GM19238 (cell line): ENCODE measurements around the gene RNF217.
"Not testable (repeated sequence)": the region's sequence is repeated elsewhere in the genome, so short reads cannot be mapped to it uniquely, and the experiment has no call there.

Experiments
- DNase-seq: peaks from one replicate; pipeline ENCODE4 v3.0.0; 2011; ENCODE audit warnings: low spot score; ENCODE audit not compliant: insufficient read length

RNF217 gene

DNA sequence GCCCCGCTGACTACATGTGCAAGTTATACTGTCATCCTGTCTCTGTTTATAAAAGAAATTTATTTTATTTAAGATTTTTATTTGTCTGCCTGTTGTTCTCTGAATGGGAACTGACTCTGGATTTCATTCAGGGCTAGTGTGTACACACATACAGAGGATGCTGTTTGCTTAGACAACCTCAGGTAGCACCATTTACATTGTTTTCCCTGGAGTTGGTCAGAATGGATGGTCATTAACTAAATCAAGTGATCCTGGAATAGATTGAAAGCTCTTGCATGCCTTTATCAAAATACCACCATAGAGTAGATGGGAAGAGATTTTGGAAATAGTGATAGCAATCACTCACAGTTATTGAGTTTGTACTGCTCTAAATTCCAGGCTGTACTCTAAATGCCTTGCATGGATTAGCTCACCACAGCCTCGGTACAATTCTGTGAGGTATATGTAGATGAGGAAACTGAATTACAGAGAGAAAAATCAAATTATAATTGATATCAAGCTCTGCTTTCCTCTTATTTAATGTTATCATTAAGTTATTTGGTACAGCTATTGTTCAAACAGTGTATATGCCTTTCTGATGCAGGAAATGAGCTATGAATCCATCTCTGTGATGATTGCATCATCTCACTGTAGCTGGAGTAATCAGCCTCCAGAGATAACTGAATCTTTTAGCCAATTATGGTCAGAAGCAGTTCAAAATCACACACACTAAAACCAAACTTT lies 51.9 kb downstream of the RNF217 start:
- no peak for DNase-seq

DNA sequence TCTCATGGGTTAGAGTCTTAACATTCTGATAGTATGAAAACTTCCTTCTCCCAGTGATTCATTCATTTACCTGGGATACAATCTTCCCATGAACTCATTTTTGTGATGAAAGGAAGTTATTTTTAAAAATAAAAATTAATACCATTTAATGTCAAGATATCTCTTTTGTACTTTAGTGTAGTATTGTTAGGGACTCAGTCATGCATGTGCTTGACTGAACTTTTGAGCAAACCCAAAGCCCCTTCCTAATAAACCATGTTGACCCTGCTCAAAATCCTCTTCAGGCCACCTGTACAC lies 52.4 kb downstream of the RNF217 start:
- DNase-seq: no peak

GRCh38 chr6:125015152-125015551 lies 52.9 kb downstream of the RNF217 start:
- DNase-seq: no peak

GRCh38 chr6:125018136-125018535 lies 55.9 kb downstream of the RNF217 start:
- DNase-seq: no peak

DNA sequence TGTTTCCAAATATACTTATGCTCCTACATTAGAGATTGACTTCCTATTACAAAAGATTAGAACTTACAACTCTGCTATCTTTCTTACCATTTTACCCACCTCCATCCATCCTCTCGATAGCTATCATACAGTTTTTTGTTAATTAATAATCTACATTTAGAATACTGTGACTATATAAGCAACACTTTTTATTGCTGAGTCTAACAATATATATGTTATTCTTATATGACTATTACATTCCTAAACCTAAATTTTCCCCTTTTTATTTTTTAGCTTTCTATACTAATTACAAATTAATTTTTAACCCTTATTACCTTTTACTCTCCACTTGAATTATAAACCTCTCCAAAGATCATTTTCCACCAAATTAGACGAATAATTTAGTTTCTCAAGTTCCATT lies 57.0 kb downstream of the RNF217 start:
- no peak for DNase-seq

- DNase-seq: no peak
These were observed 57.7 kb downstream of the RNF217 start for GRCh38 chr6:125019918-125020317.

DNA sequence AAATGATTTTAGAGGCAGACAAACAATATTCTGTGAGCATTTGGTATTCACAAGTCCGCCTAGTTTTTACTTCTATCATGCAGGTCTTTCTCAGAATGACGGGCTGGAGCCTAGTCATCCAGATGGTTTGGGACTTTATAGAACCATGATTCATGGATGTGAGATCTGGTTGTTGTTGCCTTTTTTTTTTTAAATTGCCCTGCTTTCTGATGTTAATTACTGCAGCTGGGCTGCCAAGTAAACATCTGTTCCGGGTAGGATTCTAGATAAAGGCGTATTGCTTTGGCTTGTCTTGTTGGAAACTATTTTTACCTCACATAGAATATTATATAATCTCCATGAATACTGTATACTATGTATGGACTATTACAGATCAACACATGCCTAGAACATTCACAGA lies 58.1 kb downstream of the RNF217 start:
- no peak for DNase-seq

DNA sequence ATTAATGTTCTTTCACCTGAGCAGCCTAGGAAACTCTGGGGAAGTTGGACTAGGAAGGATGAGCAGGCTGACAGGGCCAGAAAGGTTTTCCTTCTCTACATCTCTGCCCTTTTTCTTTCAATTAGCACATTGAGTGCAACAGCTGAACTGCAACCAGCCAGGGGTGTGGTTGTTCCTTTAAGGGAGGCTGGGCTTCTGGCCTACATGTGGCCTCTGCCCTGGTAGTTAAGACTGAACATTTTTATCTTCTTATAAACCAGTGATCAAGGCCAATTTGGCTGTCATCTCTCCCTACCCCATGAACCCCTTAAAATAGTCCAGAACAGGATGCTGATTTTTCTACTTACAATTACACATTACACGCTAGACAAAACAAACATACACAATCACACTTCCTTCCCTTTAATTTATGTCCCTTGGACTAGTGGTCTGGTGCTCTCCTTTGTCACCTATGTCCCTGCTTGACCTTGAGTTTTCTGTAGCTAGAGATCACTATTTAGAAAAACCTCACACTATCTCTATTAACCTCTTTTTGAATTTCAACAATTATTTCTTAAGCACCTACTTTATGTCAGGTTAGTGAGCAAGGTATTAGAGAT lies 60.3 kb downstream of the RNF217 start:
- no peak for DNase-seq

DNA sequence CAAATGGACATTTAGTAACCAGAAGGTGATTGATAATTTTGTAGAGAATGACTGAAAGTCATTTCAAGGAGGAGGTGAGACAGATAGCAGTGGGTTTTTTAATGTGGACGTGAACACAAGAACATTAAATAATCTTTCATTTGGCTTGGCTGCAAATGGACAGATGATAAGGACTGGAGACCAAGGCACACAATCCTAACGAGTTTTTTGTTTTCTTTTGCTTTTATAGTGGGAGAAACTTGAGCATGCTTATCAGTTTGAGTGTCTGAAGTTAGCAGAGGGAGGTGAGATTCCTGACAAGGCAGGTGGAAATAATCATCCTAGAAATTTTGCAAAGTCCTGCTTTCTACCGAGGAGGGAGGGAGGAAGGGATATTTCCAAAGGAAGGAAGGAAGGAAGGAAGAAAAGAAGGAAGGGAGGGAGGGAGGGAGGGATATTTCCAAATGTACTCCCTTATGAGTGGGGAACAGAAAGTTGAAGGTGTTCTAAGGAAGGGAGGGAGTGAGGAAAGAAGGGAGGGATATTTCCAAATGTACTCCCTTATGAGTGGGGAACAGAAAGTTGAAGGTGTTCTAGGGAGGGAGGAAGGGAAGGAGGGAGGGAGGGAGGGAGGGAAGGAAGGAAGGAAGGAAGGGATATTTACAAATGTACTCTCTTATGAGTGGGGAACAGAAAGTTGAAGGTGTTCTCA lies 63.1 kb downstream of the RNF217 start:
- no peak for DNase-seq

DNA sequence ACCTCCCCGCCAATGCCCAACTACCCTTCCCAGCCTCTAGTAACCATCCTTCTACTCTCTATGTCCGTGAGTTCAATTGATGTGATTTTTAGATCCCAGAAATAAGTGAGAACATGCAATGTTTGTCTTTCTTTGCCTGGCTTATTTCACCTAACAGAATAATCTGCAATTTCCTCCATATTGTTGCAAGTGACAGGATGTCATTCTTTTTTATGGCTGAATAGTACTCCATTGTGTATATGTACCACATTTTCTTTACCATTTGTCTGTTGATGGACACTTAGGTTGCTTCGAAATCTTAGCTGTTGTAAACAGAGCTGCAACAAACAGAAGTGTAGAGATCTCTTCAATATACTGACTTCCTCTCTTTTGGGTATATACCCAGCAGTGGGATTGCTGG lies 65.0 kb downstream of the RNF217 start:
- DNase-seq: no peak

- DNase-seq: no peak
These were observed 68.7 kb downstream of the RNF217 start for GRCh38 chr6:125030969-125031368.

DNA sequence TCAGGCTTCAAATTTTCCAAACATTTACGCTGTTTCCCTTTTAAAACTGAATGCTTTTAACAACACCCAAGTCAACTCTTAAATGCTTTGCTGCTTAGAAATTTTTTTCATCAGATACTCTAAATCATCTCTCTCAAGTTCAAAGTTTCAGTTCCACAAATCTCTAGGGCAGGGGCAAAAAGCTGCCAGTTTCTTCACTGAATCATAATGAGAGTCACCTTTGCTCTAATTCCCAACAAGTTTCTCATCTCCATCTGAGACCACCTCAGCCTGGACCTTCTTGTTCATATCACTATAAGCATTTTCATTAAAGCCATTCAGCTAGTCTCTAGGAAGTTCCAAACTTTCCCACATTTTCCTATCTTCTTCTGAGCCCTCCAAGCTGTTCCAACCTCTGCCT lies 69.1 kb downstream of the RNF217 start:
- DNase-seq: no peak

DNA sequence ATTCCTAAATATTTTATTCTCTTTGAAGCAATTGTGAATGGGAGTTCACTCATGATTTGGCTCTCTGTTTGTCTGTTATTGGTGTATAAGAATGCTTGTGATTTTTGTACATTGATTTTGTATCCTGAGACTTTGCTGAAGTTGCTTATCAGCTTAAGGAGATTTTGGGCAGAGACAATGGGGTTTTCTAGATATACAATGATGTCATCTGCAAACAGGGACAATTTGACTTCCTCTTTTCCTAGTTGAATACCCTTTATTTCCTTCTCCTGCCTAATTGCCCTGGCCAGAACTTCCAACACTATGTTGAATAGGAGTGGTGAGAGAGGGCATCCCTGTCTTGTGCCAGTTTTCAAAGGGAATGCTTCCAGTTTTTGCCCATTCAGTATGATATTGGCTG lies 72.7 kb downstream of the RNF217 start:
- not testable (repeated sequence) for DNase-seq

GRCh38 chr6:125036486-125036885 lies 74.2 kb downstream of the RNF217 start:
- DNase-seq: not testable (repeated sequence)

- DNase-seq: no peak
These were observed 75.6 kb downstream of the RNF217 start for GRCh38 chr6:125037827-125038226.

DNA sequence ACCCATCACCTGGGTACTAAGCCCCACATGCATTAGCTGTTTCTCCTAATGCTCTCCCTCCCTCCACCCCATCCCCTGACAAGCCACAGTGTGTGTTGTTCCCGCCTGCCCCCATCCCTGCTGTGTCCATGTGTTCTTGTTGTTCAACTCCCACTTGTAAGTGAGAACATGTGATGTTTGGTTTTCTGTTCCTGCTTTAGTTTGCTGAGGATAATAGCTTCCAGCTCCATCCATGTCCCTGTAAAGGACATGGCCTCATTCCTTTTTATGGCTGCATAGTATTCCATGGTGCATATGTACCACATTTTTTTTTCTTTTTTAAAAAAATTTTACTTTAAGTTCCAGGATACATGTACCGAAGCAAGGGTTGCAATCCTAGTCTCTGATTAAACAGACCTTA lies 76.7 kb downstream of the RNF217 start:
- DNase-seq: no peak

DNA sequence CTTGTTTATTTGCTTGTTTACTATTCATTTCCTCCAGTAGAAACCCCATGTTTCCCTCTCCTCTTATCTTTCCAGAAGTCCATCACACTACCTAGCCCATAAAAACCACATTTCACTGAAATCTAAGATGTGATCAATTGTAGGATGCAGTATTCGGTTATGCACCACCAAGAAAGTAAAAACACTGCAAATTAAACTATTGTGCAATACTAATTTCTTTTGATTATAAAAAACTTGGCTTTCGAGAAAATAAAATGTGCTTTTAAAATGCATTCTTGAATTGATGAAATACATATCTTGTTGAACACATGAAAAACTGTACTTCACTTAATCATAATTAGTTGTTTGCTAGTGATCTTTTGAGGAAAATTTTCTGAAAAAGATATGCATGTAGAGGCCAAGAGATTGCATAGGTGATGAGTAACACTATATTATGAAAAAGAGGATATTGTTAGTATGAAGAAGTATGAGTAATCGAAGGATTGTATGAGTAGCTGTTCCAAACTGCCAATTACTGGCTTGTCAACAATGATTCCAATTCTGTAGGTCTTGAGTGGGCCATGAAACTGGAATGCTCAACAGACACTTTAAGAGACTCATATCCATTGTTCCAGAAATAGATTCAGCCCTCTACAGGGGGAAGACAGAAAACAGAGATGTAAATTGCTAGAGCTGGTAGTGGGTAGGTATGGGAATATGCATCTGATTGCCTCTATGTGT lies 79.7 kb downstream of the RNF217 start:
- DNase-seq: no peak

- no peak for DNase-seq
These were observed 81.8 kb downstream of the RNF217 start for GRCh38 chr6:125044066-125044465.

- no peak for DNase-seq
These were observed 82.4 kb downstream of the RNF217 start for GRCh38 chr6:125044667-125045066.

GRCh38 chr6:125046107-125046925 lies 84.1 kb downstream of the RNF217 start:
- DNase-seq: no peak

GRCh38 chr6:125048274-125048673 lies 86.0 kb downstream of the RNF217 start:
- no peak for DNase-seq
